ENCODE data around the gene C3orf18. TPM values are rescaled to one million over a fixed set of nuclear protein-coding genes. Genes with fewer than 3 reads are reported as not detected.

C3orf18 gene
- total and polyA plus RNA-seq, 2 donors (not counting 3 experiments of a cell fraction or from before 2014, with no cell fraction given) = 1.7 to 2.9 TPM

DNA sequence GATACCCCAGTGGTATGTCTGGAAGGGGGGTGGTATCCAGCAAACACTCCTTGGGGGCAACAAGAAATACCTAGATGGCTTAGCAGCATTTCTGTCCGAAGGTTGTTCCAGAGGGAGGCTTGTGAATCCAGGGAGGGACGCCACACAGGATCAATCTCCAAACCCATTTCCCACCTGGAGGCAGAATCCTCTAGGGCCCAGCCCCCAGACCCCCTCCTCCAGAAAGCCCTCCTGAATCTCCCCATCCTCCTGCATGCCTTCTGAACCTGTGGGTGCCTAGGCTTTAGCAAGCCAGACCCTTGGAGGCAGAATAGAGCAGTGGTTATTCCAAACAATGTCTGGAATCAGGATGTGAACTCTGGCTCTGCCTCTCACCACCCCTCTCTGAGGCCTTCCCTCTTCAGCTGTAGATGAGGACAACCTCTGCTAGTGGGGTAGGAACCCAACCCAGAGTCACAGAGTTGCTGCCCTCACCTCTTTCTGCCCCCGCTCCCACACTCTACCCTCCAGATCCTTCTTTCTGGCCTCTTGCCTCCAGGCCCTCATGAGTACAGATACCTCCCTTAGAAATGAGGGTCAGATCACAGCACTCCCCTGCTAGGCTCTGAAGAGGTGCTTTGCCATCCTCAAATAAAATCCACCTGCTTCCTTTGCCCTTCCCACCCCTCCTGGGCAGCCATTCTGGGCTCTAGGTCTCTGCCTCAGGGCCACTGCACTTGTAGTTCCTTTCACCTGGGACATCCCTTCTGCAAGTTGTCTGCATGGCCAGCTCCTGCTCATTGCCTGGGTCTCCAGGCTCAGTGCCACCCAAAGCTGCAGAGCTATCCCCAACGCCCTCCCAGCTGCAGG, 35.9 kb upstream of the C3orf18 start:
- intact Hi-C loops (cut with micrococcal nuclease) (no loop called here), dilution Hi-C loops (cut with MboI; ENCODE audit: extremely low pct_ligation_motif_present, low sequenced_read_pairs) (no loop called here)
- no peaks in the 10 kb centered on the region for H4K20me1 ChIP-seq (replicated peaks; ENCODE audit: control insufficient read depth, extremely low read depth, insufficient read depth, low read length)
- FAIRE-seq (no peak), DNase-seq (ENCODE audit: low read depth, low spot score) (no peak)
- H3K79me2 ChIP-seq (ENCODE audit: control insufficient read depth, insufficient read depth, low read length) = no peaks in the 10 kb centered on the region
- peaks cover 10% of the 10 kb centered on the region for H3K4me1 ChIP-seq (ENCODE audit: control insufficient read depth, extremely low read depth, insufficient read depth, low read length)
- H3K4me2 ChIP-seq (ENCODE audit: insufficient read depth, low read length) = no peak overlapping the region
- no peaks in the 10 kb centered on the region for H3K27me3 ChIP-seq (ENCODE audit: control insufficient read depth in 2 of 2, insufficient read depth in 2 of 2, low read length in 2 of 2)
- ChIA-PET POLR2A (no interaction called here), CTCF (no interaction called here)
- H2AFZ ChIP-seq (ENCODE audit: low read depth, low read length) = no peak overlapping the region
- no peak for TF ChIP-seq MYC (IDR thresholded peaks at IDR 0.05; ENCODE audit: low read depth, low read length)
- no peak for TF ChIP-seq EZH2 (IDR thresholded peaks at IDR 0.05; ENCODE audit: borderline replicate concordance, low read depth, low read length, severe bottlenecking)
- TF ChIP-seq POLR2AphosphoS5 (IDR thresholded peaks at IDR 0.05; ENCODE audit: insufficient read depth, low read depth, low read length) = no peak
- TF ChIP-seq JUN (IDR thresholded peaks at IDR 0.05; ENCODE audit: borderline replicate concordance, insufficient read depth, insufficient read length, low read depth) = no peak
- no peak for TF ChIP-seq CTCF (IDR thresholded peaks at IDR 0.05; ENCODE audit: extremely low read depth in 1 of 2, insufficient read depth in 1 of 2, low read depth in 1 of 2, low read length in 2 of 2)
- TF ChIP-seq FOS (IDR thresholded peaks at IDR 0.05; ENCODE audit: borderline replicate concordance, insufficient read depth, low read length) = no peak
- TF ChIP-seq POLR2A (IDR thresholded peaks at IDR 0.05; ENCODE audit: low read depth, low read length) = no peak
- TF ChIP-seq MAX (IDR thresholded peaks at IDR 0.05; ENCODE audit: insufficient read depth, insufficient read length) = no peak
- no peak for TF ChIP-seq GATA2 (IDR thresholded peaks at IDR 0.05; ENCODE audit: insufficient read depth, insufficient read length, low read depth, low read length)
- no peak overlapping the region for H3K9ac ChIP-seq (replicated peaks; ENCODE audit: extremely low read depth, insufficient read depth, low read length)
- no peak overlapping the region for H3K27ac ChIP-seq (ENCODE audit: insufficient read depth, low read depth, low read length)
- H3K9me1 ChIP-seq (replicated peaks; ENCODE audit: control insufficient read depth, extremely low read depth, insufficient read depth, low read length) = no peaks in the 10 kb centered on the region
- BruUV-seq (replicated peaks) = no TSS peak
- no peak overlapping the region for H3K4me3 ChIP-seq (replicated peaks in 1 of 3; ENCODE audit: insufficient read depth in 1 of 3, low read depth in 1 of 3, low read length in 3 of 3)
- H3K9me3 ChIP-seq (replicated peaks; ENCODE audit: control insufficient read depth, insufficient read depth, low read length) = no peaks in the 10 kb centered on the region
- H3K36me3 ChIP-seq (ENCODE audit: control insufficient read depth in 2 of 2, extremely low read depth in 1 of 2, insufficient read depth in 2 of 2, low read length in 2 of 2) = peaks cover 0 to 6% of the 10 kb centered on the region in 2 experiments

All from endothelial cell of umbilical vein (primary cell).